K562 (cell line): ENCODE data around the gene CYSTM1. TPM values are rescaled to one million over a fixed set of nuclear protein-coding genes. Genes with fewer than 3 reads are reported as not detected.

Source experiments
- CBX3 ChIP-seq, 2 experiments: IDR thresholded peaks; 1 replicate in 1 of 2; 2 replicates in 1 of 2; pipeline ENCODE4 v1.6.1; 2012; ENCODE audit warnings: inconsistent platforms in 2 of 2, low read length in 2 of 2, borderline replicate concordance in 1 of 2, control low read depth in 1 of 2
- HNRNPLL ChIP-seq: fragments of 200-400 bp; formaldehyde crosslinking; IDR thresholded peaks from 2 replicates; pipeline ENCODE4 v1.6.1; 2017; ENCODE audit warnings: low read length, low read depth, mild to moderate bottlenecking; ENCODE audit not compliant: poor library complexity, severe bottlenecking
- ILF3 ChIP-seq: fragments of 450-650 bp; IDR thresholded peaks from 2 replicates; pipeline ENCODE4 v1.6.1; 2018; ENCODE audit warnings: antibody characterized with exemption, mild to moderate bottlenecking, moderate library complexity, borderline replicate concordance
- MCM7 ChIP-seq, 2 experiments: fragments of 450-650 bp; IDR thresholded peaks; 2 replicates each; pipeline ENCODE4 v1.6.1; 2016 to 2018
- NFATC3 ChIP-seq: fragments of 450-650 bp; IDR thresholded peaks from 2 replicates; pipeline ENCODE4 v1.6.1; 2017; ENCODE audit warnings: mild to moderate bottlenecking
- NFIC ChIP-seq: fragments of 450-650 bp; IDR thresholded peaks from 2 replicates; pipeline ENCODE4 v1.6.1; 2017; ENCODE audit warnings: mild to moderate bottlenecking, inconsistent platforms
- RBFOX2 ChIP-seq: fragments of 200-400 bp; formaldehyde crosslinking; IDR thresholded peaks from 2 replicates; pipeline ENCODE4 v1.6.1; 2017; ENCODE audit warnings: low read depth, mild to moderate bottlenecking, low read length, moderate library complexity
- RBM34 ChIP-seq: fragments of 200-400 bp; formaldehyde crosslinking; IDR thresholded peaks from 2 replicates; pipeline ENCODE4 v1.6.1; 2018; ENCODE audit warnings: low read length, borderline replicate concordance; ENCODE audit not compliant: insufficient read depth
- SIN3B ChIP-seq: fragments of 450-650 bp; IDR thresholded peaks from 2 replicates; pipeline ENCODE4 v1.6.1; 2017; ENCODE audit warnings: low read depth, mild to moderate bottlenecking, moderate library complexity
- TCF3 ChIP-seq: sonication (generic); formaldehyde crosslinking; IDR thresholded peaks from 2 replicates; pipeline ENCODE4 v1.4.0; 2020; ENCODE audit warnings: mild to moderate bottlenecking, missing genetic modification reagents
- TEAD4 ChIP-seq, 2 experiments: sonication (generic) in 1 of 2; formaldehyde crosslinking in 1 of 2; IDR thresholded peaks; 2 replicates each; pipeline versions ENCODE4 v1.6.1 to v1.8.0; 2012 to 2022; ENCODE audit warnings: borderline replicate concordance in 1 of 2, inconsistent platforms in 1 of 2, low read length in 1 of 2, mild to moderate bottlenecking in 1 of 2, missing genetic modification reagents in 1 of 2
- U2AF1 ChIP-seq: fragments of 200-400 bp; formaldehyde crosslinking; optimal IDR thresholded peaks from 2 replicates; pipeline ENCODE3; 2017; ENCODE audit warnings: mild to moderate bottlenecking, low read depth, low read length, moderate library complexity
- YY1 ChIP-seq, 3 experiments: IDR thresholded peaks; 2 replicates each; pipeline ENCODE4 v1.6.1; 2011; ENCODE audit warnings: low read length in 2 of 3, mild to moderate bottlenecking in 2 of 3, moderate library complexity in 2 of 3, borderline replicate concordance in 1 of 3, control low read depth in 1 of 3, low read depth in 1 of 3; ENCODE audit not compliant: insufficient read depth in 3 of 3, insufficient replicate concordance in 2 of 3, control insufficient read depth in 1 of 3, insufficient read length in 1 of 3; ENCODE audit errors: extremely low read depth in 1 of 3
- ZNF311 ChIP-seq: fragments of 250-450 bp; sonication (Bioruptor Pico); IDR thresholded peaks from 2 replicates; pipeline ENCODE4 v1.4.0; 2020; ENCODE audit warnings: mild to moderate bottlenecking, moderate library complexity
- ZNF324 ChIP-seq: fragments of 250-450 bp; sonication (Bioruptor Pico); IDR thresholded peaks from 2 replicates; pipeline ENCODE4 v1.4.0; 2020; ENCODE audit warnings: mild to moderate bottlenecking
- polyA plus RNA-seq, 8 experiments: library from polyadenylated mRNA; depleted of rRNA in 4 of 8; stranded (reverse) in 5 of 8; unstranded in 3 of 8; fragments of >200 nt; fragmentation: Nextera tagmentation in 2 of 8; fragmentation: Illumina TruSeq in 1 of 8; extraction: Ambion mirVana in 2 of 8; extraction: Trizol in 1 of 8; gene quantifications; 2 replicates each; pipeline versions ENCODE4 v1.2.1 to v1.2.3, GENCODE V29; 2011 to 2014; ENCODE audit warnings: inconsistent platforms in 1 of 8, missing spikeins in 1 of 8
- total RNA-seq, 7 experiments: library from RNA; depleted of rRNA in 6 of 7; stranded (reverse); fragments of >200 nt in 6 of 7; fragmentation: Illumina TruSeq in 2 of 7; extraction: Trizol in 2 of 7; gene quantifications; 2 replicates each; pipeline versions ENCODE4 v1.2.1 to v1.2.3, GENCODE V29; 2011 to 2021; ENCODE audit warnings: low replicate concordance in 1 of 7
- TF ChIP-seq, protein P1 (sequence below): fragments of 450-650 bp; formaldehyde crosslinking; IDR thresholded peaks from 2 replicates; pipeline ENCODE4 v1.4.0; 2020; ENCODE audit warnings: mild to moderate bottlenecking, mixed read lengths
- TF ChIP-seq, protein P2 (sequence below): IDR thresholded peaks from 3 replicates; pipeline ENCODE4 v1.6.1; 2011; ENCODE audit warnings: borderline replicate concordance, mild to moderate bottlenecking, moderate library complexity; ENCODE audit not compliant: insufficient read length; ENCODE audit errors: extremely low read depth
- TF ChIP-seq, protein P3 (sequence below), 2 experiments: IDR thresholded peaks; 2 replicates each; pipeline ENCODE4 v1.6.1; 2012; ENCODE audit warnings: improper control_type of control experiment in 2 of 2, low read depth in 2 of 2, low read length in 2 of 2, borderline replicate concordance in 1 of 2
- TF ChIP-seq, protein P4 (sequence below): fragments of 200-800 bp; sonication (Bioruptor generic); IDR thresholded peaks from 2 replicates; pipeline ENCODE4 v1.6.1; 2017; ENCODE audit warnings: missing genetic modification characterization, missing compliant biosample characterization

CYSTM1 gene
- total and polyA plus RNA-seq, 9 of the 15 experiments (the other 6 are each of a cell fraction or from before 2014, with no cell fraction given): 76.1 to 422 (median 108) TPM

DNA sequence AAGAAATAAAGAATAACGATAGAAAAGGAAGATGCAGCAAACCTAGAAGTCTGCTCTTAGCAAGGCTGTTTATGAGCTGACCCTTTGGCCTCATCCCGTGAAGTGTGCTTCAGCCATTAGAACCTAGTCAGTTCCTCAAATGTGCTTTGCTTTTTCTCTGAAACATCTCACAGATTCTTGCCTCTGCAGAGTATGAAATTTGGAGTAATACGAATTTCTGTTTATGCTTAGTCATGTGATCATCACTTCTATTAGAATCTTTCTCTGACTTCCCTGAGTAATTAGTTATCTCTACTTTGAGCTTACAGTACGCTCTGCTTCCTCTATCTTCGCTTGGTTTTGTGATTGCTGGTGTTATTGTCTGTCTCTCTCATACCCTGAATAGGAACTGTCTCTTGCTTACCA is 11.3 kb downstream of the CYSTM1 start (continued):
- no peak for TF ChIP-seq ZNF324 (CRISPR knock-in tag)
- no peak for TF ChIP-seq CBX3 (IDR thresholded peaks at IDR 0.05; ENCODE audit: borderline replicate concordance in 1 of 2, low read length in 2 of 2)
- TF ChIP-seq, protein P1, sequence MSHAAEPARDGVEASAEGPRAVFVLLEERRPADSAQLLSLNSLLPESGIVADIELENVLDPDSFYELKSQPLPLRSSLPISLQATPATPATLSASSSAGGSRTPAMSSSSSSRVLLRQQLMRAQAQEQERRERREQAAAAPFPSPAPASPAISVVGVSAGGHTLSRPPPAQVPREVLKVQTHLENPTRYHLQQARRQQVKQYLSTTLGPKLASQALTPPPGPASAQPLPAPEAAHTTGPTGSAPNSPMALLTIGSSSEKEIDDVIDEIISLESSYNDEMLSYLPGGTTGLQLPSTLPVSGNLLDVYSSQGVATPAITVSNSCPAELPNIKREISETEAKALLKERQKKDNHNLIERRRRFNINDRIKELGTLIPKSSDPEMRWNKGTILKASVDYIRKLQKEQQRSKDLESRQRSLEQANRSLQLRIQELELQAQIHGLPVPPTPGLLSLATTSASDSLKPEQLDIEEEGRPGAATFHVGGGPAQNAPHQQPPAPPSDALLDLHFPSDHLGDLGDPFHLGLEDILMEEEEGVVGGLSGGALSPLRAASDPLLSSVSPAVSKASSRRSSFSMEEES (CRISPR knock-in tag): peak; percentile 97
- TF ChIP-seq SIN3B: no peak
- no peak for TF ChIP-seq RBFOX2
- TF ChIP-seq, protein P2, sequence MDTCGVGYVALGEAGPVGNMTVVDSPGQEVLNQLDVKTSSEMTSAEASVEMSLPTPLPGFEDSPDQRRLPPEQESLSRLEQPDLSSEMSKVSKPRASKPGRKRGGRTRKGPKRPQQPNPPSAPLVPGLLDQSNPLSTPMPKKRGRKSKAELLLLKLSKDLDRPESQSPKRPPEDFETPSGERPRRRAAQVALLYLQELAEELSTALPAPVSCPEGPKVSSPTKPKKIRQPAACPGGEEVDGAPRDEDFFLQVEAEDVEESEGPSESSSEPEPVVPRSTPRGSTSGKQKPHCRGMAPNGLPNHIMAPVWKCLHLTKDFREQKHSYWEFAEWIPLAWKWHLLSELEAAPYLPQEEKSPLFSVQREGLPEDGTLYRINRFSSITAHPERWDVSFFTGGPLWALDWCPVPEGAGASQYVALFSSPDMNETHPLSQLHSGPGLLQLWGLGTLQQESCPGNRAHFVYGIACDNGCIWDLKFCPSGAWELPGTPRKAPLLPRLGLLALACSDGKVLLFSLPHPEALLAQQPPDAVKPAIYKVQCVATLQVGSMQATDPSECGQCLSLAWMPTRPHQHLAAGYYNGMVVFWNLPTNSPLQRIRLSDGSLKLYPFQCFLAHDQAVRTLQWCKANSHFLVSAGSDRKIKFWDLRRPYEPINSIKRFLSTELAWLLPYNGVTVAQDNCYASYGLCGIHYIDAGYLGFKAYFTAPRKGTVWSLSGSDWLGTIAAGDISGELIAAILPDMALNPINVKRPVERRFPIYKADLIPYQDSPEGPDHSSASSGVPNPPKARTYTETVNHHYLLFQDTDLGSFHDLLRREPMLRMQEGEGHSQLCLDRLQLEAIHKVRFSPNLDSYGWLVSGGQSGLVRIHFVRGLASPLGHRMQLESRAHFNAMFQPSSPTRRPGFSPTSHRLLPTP: no peak
- TF ChIP-seq, protein P3, sequence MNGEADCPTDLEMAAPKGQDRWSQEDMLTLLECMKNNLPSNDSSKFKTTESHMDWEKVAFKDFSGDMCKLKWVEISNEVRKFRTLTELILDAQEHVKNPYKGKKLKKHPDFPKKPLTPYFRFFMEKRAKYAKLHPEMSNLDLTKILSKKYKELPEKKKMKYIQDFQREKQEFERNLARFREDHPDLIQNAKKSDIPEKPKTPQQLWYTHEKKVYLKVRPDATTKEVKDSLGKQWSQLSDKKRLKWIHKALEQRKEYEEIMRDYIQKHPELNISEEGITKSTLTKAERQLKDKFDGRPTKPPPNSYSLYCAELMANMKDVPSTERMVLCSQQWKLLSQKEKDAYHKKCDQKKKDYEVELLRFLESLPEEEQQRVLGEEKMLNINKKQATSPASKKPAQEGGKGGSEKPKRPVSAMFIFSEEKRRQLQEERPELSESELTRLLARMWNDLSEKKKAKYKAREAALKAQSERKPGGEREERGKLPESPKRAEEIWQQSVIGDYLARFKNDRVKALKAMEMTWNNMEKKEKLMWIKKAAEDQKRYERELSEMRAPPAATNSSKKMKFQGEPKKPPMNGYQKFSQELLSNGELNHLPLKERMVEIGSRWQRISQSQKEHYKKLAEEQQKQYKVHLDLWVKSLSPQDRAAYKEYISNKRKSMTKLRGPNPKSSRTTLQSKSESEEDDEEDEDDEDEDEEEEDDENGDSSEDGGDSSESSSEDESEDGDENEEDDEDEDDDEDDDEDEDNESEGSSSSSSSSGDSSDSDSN (IDR thresholded peaks at IDR 0.05; ENCODE audit: borderline replicate concordance in 1 of 2, low read depth in 2 of 2, low read length in 2 of 2): no peak
- TF ChIP-seq U2AF1: no peak
- TF ChIP-seq TCF3 (CRISPR knock-in tag): no peak; the same call in 1 of the 2 replicates
- no peak for TF ChIP-seq ZNF311 (CRISPR knock-in tag)
- TF ChIP-seq TEAD4 (IDR thresholded peaks at IDR 0.05; ENCODE audit: low read length): peak; percentile 32; the same call in 1 of the 2 replicates
- no peak for TF ChIP-seq TEAD4 (CRISPR knock-in tag; IDR thresholded peaks at IDR 0.05; ENCODE audit: borderline replicate concordance)
- TF ChIP-seq NFATC3: no peak
- TF ChIP-seq, protein P4, sequence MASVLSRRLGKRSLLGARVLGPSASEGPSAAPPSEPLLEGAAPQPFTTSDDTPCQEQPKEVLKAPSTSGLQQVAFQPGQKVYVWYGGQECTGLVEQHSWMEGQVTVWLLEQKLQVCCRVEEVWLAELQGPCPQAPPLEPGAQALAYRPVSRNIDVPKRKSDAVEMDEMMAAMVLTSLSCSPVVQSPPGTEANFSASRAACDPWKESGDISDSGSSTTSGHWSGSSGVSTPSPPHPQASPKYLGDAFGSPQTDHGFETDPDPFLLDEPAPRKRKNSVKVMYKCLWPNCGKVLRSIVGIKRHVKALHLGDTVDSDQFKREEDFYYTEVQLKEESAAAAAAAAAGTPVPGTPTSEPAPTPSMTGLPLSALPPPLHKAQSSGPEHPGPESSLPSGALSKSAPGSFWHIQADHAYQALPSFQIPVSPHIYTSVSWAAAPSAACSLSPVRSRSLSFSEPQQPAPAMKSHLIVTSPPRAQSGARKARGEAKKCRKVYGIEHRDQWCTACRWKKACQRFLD (CRISPR knock-in tag): no peak
- no peak for TF ChIP-seq ILF3
- no peak for TF ChIP-seq MCM7 (IDR thresholded peaks at IDR 0.05)
- no peak for TF ChIP-seq NFIC
- no peak for TF ChIP-seq HNRNPLL
- no peak for TF ChIP-seq YY1 (IDR thresholded peaks at IDR 0.05; ENCODE audit: borderline replicate concordance in 1 of 3, control insufficient read depth in 1 of 3, extremely low read depth in 1 of 3, insufficient read depth in 3 of 3, insufficient read length in 1 of 3, insufficient replicate concordance in 2 of 3, low read depth in 1 of 3, low read length in 2 of 3)
- TF ChIP-seq RBM34: no peak
